ENCODE results near the gene TFEB. TPM values are rescaled to one million over a fixed set of nuclear protein-coding genes. Genes with fewer than 3 reads are reported as not detected.

The TFEB gene
- total RNA-seq, 1 experiment from 2014 or later, result 7.3 TPM

DNA sequence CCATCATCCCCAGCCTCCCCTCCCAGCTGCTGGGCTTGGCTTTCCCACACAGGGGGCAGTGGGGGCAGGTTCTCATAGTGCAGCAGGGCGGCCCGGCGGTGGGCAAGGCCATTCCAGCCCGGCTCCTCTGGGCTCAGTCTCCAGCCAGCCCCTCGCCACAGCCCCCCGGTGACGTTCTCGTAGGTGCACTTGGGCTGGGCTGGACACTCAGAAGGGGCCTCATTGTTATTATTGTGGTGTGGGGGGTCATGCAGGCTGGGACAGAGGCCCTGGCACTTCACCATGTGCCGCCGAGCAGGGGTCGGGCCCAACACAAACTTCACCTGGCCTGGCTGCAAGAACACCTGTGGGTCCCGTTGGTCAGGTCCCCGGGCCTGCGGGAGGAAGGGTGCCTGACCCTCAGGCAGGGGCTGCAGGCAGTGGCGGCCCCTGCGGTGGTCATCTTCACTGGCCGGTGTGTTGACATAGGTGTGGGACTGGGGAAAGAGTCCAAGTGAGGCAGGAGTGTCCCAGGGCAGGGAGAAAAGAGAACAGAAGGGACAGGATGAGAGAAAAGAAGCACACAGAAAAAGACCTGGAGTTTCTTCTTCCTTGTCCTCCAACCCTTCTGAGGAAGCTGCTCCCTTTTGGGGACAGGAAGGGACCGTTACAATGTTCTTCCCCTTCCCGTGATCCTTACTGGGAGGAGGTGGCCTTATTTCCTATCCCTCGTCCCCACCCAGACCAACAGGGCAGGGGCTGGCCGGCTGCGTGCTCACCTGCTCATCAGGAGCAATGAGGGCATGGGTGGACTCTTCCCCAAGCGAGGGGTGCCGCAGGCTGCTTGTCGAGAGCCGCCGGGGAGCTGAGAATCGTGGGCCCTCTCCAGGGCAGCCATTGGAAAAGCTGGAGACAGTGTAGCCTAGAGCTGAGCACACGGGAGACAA lies 35.9 kb upstream of the TFEB start:
- no peak for TF ChIP-seq CTCF (conservative IDR thresholded peaks at IDR 0.05)
- TF ChIP-seq EZH2 (IDR thresholded peaks at IDR 0.05; ENCODE audit: low read depth), result no peak
- CTCF ChIA-PET, result interaction anchor here (0.6 kb wide), 1 partner anchor 291 kb away, joined by 8 read pairs; no protein-coding TSS in a partner anchor

DNA sequence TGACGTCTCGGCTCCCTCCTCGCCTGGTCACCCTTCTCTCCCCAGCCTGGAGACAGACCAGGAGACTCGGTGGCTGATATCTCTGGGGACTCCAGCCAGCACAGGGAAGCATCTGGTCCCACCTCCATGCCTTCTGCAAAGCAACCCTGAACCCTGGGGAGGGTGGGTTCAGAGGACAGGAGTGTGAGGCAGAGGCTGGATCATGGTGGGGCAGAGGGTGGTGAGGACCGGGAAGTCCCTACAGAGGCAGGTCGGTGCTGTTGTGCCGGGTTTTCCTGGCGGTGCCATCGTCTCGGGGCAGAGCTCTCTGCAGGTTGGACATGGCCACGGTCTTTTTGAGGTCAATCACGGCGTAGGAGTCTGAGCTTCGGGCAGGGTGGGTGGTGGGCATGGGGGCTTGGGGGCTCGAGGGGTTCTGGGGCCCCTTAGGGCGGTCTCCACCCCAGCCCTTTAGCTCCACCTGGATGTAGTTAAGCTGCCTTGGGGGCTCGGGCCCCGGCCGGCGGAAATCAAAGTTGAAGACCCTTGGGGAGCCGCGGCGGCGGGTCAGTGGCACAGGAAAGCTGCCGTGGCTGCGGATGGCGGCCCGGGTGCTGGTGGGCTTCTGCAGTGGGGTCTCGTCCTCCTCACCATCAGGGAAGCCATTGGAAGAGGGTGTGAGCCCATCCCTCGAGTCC lies 35.1 kb upstream of the TFEB start:
- H3K9me3 ChIP-seq (ENCODE audit: insufficient read depth, low read depth), result no peaks in the 10 kb centered on the region
- H4K20me1 ChIP-seq (ENCODE audit: insufficient read depth), result no peaks in the 10 kb centered on the region
- H3K9me2 ChIP-seq (ENCODE audit: insufficient read depth), result no peaks in the 10 kb centered on the region
- no peak overlapping the region for H3K4me2 ChIP-seq
- H3K27me3 ChIP-seq (ENCODE audit: insufficient read depth, low read depth), result no peaks in the 10 kb centered on the region
- CTCF ChIA-PET, result interaction anchor here (0.6 kb wide), 1 partner anchor 292 kb away, joined by 8 read pairs; no protein-coding TSS in a partner anchor
- peaks cover 13% of the 10 kb centered on the region; the same call in 1 of the 2 replicates for H3F3A ChIP-seq (ENCODE audit: insufficient read depth, low read depth)
- POLR2A ChIA-PET (ENCODE audit: unreplicated experiment), result interaction anchor here (0.7 kb wide), 1 partner anchor 196 kb away, joined by 3 read pairs; no protein-coding TSS in a partner anchor
- H3K4me1 ChIP-seq (replicated peaks; ENCODE audit: insufficient read depth), result peaks cover 27% of the 10 kb centered on the region
- H3K79me2 ChIP-seq (ENCODE audit: low read depth), result no peaks in the 10 kb centered on the region
- BruUV-seq (replicated peaks), result no TSS peak
- no peak overlapping the region for H3K27ac ChIP-seq
- H2AFZ ChIP-seq, result no peak overlapping the region
- no peak for DNase-seq
- H3K36me3 ChIP-seq (ENCODE audit: low read depth), result no peaks in the 10 kb centered on the region
- H3K4me3 ChIP-seq, result no peak overlapping the region
- intact Hi-C loops (cut with micrococcal nuclease; ENCODE audit: unreplicated experiment), result no loop called here
- no peak for TF ChIP-seq EZH2 (IDR thresholded peaks at IDR 0.05; ENCODE audit: low read depth)
- TF ChIP-seq CTCF (conservative IDR thresholded peaks at IDR 0.05), result no peak

More for the DNA sequence above, 35.9 kb upstream of the TFEB start:
- Histone ChIP-seq H2AFZ (no peak overlapping the region), H3K4me2 (no peak overlapping the region), H4K20me1 (ENCODE audit: insufficient read depth) (no peaks in the 10 kb centered on the region), H3K9me3 (ENCODE audit: insufficient read depth, low read depth) (no peaks in the 10 kb centered on the region), H3K27me3 (ENCODE audit: insufficient read depth, low read depth) (no peaks in the 10 kb centered on the region), H3K9me2 (ENCODE audit: insufficient read depth) (no peaks in the 10 kb centered on the region), H3K4me3 (no peak overlapping the region), H3K79me2 (ENCODE audit: low read depth) (no peaks in the 10 kb centered on the region), H3K27ac (no peak overlapping the region), H3F3A (ENCODE audit: insufficient read depth, low read depth) (peaks cover 9% of the 10 kb centered on the region; the same call in 1 of the 2 replicates), H3K36me3 (ENCODE audit: low read depth) (no peaks in the 10 kb centered on the region), H3K4me1 (replicated peaks; ENCODE audit: insufficient read depth) (peaks cover 19% of the 10 kb centered on the region)
- intact Hi-C loops (cut with micrococcal nuclease; ENCODE audit: unreplicated experiment), result no loop called here
- POLR2A ChIA-PET (ENCODE audit: unreplicated experiment), result no interaction called here
- BruUV-seq (replicated peaks), result no TSS peak
- no peak for DNase-seq

DNA sequence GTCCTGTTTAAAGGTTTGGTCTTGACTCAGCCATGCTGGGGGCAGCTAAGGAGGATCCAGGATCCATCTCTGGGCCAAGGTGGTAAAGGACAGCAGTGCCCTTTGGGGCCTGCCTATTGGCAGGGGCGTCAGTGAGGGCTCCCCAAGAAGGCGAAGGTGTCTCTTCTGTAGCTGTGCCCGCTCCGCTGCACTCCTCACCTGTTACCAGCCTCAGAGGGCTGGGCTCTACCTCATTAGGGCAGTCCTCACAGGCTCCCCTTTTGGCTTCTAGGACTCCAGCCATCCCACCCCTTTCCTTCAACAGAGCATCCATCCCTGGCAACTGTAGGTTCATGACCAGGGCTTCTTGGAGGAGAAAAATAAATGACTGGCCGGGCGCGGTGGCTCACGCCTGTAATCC lies 34.0 kb upstream of the TFEB start:
- ChIA-PET CTCF (no interaction called here), POLR2A (ENCODE audit: unreplicated experiment) (interaction anchor here (0.5 to 0.7 kb wide), 3 partner anchors 8 to 56 kb away, joined by 3 to 4 read pairs (median 3); no protein-coding TSS in a partner anchor)
- H3K4me1 ChIP-seq (replicated peaks; ENCODE audit: insufficient read depth), result peaks cover 27% of the 10 kb centered on the region
- intact Hi-C loops (cut with micrococcal nuclease; ENCODE audit: unreplicated experiment), result no loop called here
- BruUV-seq (replicated peaks), result no TSS peak
- H3F3A ChIP-seq (ENCODE audit: insufficient read depth, low read depth), result peaks cover 14% of the 10 kb centered on the region; the same call in 1 of the 2 replicates
- no peaks in the 10 kb centered on the region for H3K9me2 ChIP-seq (ENCODE audit: insufficient read depth)
- no peak overlapping the region for H3K27ac ChIP-seq
- H3K27me3 ChIP-seq (ENCODE audit: insufficient read depth, low read depth), result no peaks in the 10 kb centered on the region
- H3K9me3 ChIP-seq (ENCODE audit: insufficient read depth, low read depth), result no peaks in the 10 kb centered on the region
- no peak overlapping the region for H2AFZ ChIP-seq
- no peaks in the 10 kb centered on the region for H3K79me2 ChIP-seq (ENCODE audit: low read depth)
- no peak for DNase-seq
- no peaks in the 10 kb centered on the region for H3K36me3 ChIP-seq (ENCODE audit: low read depth)
- H3K4me3 ChIP-seq, result no peak overlapping the region
- H3K4me2 ChIP-seq, result no peak overlapping the region
- TF ChIP-seq CTCF (conservative IDR thresholded peaks at IDR 0.05) (no peak), EZH2 (IDR thresholded peaks at IDR 0.05; ENCODE audit: low read depth) (no peak)
- no peaks in the 10 kb centered on the region for H4K20me1 ChIP-seq (ENCODE audit: insufficient read depth)
